ENCODE data around the gene KRTAP16-1.

Gene KRTAP16-1

DNA sequence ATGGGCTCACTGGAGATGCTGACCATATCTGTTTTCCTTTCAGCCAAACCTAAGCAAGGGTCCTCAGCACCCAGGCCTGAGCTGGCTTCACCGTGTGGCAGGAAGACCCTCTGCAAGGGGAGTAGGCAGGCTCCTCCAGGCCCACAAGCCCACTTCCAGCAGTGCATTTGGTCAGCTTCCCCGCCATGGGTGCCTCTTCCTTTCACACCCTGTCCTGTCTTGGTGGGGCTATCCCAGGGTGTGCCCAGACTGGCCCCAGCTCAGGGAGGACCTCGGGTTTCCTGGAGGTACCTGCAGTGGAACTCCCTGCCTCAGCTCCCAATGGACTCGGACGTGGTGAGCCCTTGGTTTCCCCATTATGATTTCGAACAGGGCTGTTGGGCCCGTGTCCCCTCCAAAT, 19.1 kb upstream of the KRTAP16-1 start:
- DNase-seq: no peak

DNA sequence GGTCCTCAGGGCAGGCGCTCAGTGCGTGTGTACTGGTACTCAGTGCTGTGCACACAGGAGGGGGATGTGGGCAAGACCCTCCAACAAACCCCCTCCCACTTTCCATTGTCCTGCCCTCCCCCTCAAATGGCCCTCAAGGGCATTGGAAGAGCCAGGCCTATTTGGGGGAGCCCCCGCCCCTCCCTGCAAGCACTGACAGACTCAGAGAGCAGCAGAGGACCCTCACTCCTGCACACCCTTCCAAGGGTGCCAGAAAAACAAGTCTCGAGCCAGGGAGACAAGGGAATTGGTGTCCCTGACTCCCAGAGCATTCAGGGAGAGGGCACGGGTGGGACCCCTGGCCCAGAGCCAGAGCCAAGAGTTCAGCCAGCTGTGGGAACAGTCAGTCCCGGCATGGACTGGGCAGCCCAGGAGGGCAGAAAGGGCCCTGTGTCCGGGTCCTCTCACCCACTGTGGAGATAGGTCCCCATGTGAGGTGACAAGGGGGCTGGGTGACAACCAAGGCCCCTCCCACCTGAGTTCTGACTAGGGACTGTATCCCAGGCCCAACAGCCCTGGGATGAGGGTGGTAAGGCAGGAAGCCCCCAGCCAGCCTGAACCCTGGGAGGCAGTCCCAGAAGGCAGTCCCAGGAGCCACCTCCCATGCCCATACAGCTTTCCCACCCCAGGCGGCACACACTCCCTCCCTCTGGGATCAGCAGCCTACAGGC, 18.5 kb upstream of the KRTAP16-1 start:
- DNase-seq: no peak

GRCh38 chr17:41326173-41327145, 17.4 kb upstream of the KRTAP16-1 start:
- DNase-seq: no peak

GRCh38 chr17:41325611-41326010, 16.5 kb upstream of the KRTAP16-1 start:
- DNase-seq: no peak

DNA sequence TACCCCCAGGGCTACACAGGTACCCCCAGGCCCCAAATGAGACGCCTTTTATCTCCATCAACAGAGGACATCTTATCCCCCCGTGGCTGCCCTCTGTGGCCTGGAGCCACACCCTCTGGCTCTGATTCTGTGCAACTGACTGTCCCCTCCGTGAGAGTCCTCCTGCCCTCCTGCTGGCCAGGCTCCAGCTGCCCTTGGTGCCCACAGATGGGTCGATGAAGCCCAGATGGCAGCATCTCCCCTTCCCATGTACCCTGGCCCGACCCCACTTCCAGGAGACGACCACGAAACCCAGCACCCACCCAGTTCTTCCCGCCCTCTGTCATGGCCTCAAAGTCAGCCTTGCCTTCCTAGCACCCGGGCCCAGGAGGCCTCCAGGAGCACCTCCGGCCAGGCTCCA, 16.0 kb upstream of the KRTAP16-1 start:
- no peak for DNase-seq

GRCh38 chr17:41324180-41325075, 15.3 kb upstream of the KRTAP16-1 start:
- DNase-seq: no peak

- no peak for DNase-seq
Measured at GRCh38 chr17:41322903-41323895, 14.1 kb upstream of the KRTAP16-1 start.

DNA sequence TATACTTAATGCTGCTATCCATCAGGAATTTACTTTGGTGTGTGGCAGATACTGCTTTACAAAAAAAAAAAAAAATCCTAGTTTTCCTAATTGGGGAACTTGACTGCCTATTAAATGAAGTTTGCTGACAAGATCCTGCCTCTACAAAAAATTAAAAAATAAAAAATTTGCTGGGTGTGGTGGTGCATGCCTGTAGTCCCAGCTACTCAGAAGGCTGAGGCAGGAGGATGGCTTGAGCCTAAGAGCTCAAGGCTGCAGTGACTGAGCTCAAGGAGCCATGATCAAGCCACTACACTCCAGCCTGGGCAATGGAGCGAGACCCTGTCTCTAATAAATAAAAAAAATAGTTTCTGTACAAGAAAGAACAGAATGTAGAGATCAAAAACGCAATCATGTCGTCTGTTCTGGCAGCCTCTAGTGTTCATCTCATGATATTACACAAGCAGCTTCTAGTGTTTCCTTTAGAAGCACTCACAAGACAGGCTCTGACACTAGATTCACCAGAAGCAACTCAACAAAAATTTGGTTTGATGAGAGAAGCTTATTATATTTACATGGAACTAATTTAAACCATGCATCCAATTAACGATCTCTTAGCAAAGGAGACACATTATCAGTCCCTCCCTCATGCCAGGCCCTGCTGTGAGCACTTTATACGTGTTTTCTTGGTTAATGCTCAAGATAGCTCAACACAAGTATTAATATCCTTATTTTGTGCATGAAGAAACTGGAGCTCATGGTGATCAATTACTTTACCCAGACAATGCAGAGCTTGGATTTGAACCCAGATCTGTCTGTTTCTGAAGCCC, 13.2 kb upstream of the KRTAP16-1 start:
- DNase-seq: no peak

GRCh38 chr17:41318231-41318630, 9.1 kb upstream of the KRTAP16-1 start:
- DNase-seq: no peak

DNA sequence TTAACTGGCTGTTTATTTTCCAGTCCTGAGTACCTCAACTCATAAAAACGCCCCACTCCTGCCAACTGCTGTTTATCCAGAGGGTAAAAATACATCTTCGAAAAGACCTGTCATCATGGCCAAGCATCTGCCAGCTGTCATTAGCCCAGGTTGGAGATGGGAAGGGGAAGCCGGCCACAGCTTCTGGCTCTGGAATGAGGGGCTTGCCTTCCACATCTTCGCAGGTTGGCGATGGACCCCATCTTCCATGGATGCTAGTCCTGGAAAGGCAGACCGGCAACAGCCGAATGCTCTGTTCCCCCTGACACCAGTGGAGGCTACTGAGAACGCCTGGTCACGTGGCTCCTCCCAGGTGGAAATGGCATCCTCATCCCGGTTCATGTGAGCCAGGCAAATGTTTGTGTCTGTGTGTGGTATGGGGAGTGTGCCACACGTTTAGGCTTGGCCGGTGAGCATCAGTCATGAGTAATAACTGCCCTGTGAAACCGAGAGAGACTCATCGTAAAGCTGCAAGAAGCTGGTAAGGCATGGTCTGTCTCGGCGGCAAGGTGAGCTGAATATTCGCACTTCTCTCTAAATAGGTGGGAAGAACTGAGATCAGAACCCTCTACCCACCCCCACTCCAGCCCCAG, 6.8 kb upstream of the KRTAP16-1 start:
- DNase-seq: no peak

DNA sequence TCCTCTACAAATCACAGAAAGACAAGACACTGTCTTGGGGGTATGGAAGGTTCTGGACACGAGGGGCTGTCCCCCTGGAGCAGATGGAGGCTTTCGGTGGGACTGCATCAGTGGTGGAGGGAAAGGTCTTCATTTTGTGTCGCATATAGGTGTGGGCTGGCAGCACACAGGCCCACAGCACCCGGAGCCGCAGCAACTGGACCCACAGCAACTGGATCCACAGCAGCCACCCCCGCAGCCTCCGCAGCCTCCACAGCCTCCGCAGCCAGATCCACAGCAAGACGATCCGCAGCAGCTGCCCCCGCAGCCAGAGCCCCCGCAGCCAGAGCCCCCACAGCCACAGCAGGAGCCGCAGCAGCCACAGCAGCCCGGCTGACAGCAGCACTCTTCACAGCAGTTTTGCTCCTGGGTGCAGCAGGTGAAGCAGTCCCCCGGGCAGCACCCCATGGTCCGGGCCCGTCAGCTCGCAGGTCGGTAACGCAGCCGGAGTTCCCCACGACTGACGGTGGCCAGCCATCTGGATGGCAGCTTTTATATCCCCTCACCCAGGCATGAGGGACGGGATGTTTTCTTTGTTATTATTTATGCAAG, 6.2 kb upstream of the KRTAP16-1 start, which contains the start of gene KRTAP17-1:
TSS of gene KRTAP17-1 (minus strand) at position 507 of the 591 bp plus-strand sequence. CDS start at position 447, 60 bp downstream.
- no peak for DNase-seq

- DNase-seq: no peak
Measured at GRCh38 chr17:41311111-41311510, 2.0 kb upstream of the KRTAP16-1 start.

DNA sequence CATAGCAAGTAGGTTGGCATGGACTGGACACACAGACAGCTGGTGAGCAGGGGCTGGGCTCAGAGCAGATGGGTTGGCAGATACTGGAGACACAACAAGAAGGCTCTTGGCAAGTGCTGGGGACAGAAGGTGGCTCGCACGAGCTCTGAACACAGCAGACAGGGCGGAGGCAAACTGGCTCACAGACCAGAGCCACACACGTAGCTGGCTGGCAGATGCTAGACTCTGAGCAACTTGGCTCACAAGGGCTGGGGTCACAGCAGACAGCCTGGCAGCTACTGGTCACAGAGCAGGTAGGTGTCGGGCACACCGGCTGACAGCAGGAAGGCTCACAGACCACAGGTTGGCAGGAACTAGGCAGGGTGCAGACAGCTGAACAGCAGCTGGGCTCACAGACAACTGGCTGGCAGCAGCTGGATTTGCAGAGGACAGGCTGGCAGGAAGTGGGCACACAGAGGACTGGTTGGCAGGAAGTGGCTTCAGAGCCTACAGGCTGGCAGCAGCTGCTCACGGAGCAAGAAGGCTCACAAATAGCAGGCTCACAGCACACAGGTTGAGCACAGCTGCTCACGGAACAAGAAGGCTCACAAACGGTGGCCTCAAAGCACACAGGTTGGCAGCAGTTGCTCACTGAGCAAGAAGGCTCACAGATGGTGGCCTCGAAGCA, 725 bp downstream of the KRTAP16-1 start:
- DNase-seq: peak; percentile 4

- no peak for DNase-seq
Measured at GRCh38 chr17:41307647-41308046, 1.5 kb downstream of the KRTAP16-1 start.

DNA sequence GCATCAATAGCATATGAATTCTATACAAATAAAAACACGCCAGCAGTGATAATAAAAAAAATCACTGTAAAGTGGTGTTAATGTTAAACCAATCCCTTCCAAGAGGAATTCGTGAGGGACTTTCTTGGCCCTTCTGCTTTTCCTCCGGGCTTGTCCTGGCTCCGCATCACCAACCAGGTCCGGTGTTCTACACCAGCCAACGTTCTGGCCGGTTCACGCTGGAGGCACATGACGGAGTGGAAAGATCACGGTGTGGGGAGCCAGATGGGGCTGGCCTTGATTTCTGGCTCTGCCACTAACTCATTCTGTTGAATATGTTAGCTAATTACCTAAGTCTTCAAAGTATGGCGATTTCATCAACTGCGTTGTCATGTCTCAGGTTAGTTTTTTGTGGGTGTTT, 5.0 kb downstream of the KRTAP16-1 start:
- no peak for DNase-seq

DNA sequence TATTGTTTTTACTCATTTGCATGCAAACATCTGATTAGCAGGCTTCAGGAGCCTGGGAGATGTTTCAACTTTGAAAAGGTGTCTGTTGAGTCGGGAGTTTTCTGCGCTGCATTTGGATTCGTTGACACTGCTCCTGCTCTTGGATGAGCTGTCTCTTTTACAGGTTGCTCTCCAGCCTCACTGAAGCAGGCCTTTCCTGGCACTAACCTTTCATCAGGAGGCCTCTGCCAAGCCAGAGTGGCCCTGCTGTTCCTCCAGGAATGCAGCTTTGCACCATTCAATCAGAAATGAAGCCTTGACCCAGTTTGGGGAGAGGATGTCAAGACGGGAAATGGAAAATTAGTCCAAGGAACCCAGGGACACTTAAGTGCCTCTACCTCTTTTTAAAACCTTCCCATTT, 6.1 kb downstream of the KRTAP16-1 start:
- DNase-seq: no peak

GRCh38 chr17:41301916-41302901, 6.9 kb downstream of the KRTAP16-1 start, which contains the start of gene KRTAP29-1:
TSS of gene KRTAP29-1 (minus strand) at chr17:41302851. CDS start at chr17:41302851, 0 bp downstream.
- no peak for DNase-seq
